Astrocyte of the cerebellum (primary cell): ENCODE data around the gene FAM237B.
A peak's percentile ranks its signal among the peaks of the same experiment; 100 is the strongest.

Experiments used
- DNase-seq: peaks from one replicate; pipeline ENCODE4 v3.0.0-alpha.2; 2011; ENCODE audit warnings: low read depth
- H3K4me3 ChIP-seq: 2 replicates; pipeline ENCODE4 v1.5.1; 2011; ENCODE audit warnings: mild to moderate bottlenecking, low read depth, low read length, moderate library complexity
- in situ Hi-C: cut with HindIII; loops from 2 replicates; pipeline ENCODE4 v1.10.0; 2017; ENCODE audit warnings: low sequenced_read_pairs
- TF ChIP-seq, protein P1 (sequence below): IDR thresholded peaks from 2 replicates; pipeline ENCODE4 v1.5.1; 2012; ENCODE audit warnings: low read length, low read depth, moderate library complexity, mild to moderate bottlenecking; ENCODE audit errors: missing control alignments

Gene FAM237B

DNA sequence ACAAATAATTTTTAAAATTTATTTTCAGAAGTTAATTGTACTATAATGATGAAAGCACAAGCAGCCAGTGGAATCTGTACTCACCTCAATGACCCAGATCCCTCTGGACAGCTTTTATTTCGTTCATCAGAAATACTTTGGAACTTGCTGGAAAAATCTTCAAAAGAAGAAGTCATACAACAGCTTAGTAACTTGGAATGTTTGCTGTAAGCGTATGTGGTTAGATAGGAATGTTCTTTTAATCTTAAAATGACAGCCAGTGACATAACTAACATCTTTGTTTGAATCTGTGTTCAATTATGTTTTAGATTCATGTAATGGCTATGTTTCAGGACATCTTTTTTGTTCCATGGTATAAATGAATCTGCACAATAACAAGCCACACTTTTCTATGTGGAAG is 49.4 kb downstream of the FAM237B start:
- TF ChIP-seq, protein P1, sequence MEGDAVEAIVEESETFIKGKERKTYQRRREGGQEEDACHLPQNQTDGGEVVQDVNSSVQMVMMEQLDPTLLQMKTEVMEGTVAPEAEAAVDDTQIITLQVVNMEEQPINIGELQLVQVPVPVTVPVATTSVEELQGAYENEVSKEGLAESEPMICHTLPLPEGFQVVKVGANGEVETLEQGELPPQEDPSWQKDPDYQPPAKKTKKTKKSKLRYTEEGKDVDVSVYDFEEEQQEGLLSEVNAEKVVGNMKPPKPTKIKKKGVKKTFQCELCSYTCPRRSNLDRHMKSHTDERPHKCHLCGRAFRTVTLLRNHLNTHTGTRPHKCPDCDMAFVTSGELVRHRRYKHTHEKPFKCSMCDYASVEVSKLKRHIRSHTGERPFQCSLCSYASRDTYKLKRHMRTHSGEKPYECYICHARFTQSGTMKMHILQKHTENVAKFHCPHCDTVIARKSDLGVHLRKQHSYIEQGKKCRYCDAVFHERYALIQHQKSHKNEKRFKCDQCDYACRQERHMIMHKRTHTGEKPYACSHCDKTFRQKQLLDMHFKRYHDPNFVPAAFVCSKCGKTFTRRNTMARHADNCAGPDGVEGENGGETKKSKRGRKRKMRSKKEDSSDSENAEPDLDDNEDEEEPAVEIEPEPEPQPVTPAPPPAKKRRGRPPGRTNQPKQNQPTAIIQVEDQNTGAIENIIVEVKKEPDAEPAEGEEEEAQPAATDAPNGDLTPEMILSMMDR = no peak
- in situ Hi-C loops = loop anchor here (25.0 kb wide), 1 partner anchor 166 kb away; no protein-coding TSS in a partner anchor
- no peak overlapping the region for H3K4me3 ChIP-seq
- DNase-seq = peak; percentile 20

DNA sequence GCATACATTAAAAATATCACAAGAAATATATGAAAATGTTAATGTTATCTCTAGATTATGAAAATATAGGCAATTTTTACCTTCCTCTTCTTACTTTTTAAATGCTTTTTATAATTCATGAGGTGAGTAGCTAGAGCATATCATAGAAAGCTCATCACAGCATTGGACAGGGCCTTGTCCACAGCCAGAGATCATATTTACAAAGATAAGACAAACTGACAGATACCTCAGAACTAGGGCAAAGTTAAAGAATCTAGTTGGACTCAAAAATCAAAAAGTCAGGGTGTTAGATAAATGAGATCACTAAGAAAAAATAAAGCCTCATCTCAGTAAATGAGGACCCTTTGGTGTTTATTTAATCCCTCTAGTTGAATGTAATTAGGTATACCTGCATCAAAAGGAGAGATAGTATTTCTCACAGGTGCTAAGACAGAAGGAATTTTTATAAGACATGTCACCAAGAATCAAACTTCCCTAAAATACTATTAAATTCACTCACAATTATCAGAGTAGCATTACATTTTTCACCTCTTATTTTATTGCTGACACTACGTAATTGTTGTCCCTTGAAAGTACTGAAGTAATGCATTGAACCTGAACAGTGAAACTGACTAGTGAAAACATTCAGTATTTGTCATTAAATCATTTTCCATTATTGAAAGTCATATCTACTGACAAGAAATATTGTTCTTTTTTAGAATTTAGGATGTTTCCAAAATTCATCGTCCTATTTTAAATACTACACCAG is 50.5 kb downstream of the FAM237B start:
- in situ Hi-C loops = loop anchor here (25.0 kb wide), 1 partner anchor 167 kb away; no protein-coding TSS in a partner anchor
- no peak overlapping the region for H3K4me3 ChIP-seq
- no peak for DNase-seq
- TF ChIP-seq, protein P1 = no peak

DNA sequence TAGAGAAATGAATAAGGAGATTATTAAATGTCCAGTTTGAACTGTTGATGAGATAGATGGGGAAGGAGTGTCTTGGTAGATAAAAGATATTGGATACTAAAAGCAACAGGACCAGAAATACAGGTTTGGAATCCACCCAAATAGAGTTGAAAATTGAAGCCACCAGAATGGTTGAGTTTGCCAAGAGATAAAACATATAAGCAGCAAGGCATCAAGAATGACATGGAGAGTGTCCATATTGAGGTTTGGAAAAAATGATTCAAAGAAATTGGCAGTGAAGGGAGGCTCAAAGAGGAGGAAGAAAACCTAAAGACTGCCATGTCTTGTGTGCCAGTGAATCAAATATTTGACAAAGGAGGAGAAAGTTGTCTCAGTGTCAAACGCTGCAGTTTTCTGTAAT is 51.9 kb downstream of the FAM237B start:
- H3K4me3 ChIP-seq = no peak overlapping the region
- TF ChIP-seq, protein P1 = no peak
- no peak for DNase-seq
- in situ Hi-C loops = loop anchor here (25.0 kb wide), 1 partner anchor 168 kb away; no protein-coding TSS in a partner anchor

DNA sequence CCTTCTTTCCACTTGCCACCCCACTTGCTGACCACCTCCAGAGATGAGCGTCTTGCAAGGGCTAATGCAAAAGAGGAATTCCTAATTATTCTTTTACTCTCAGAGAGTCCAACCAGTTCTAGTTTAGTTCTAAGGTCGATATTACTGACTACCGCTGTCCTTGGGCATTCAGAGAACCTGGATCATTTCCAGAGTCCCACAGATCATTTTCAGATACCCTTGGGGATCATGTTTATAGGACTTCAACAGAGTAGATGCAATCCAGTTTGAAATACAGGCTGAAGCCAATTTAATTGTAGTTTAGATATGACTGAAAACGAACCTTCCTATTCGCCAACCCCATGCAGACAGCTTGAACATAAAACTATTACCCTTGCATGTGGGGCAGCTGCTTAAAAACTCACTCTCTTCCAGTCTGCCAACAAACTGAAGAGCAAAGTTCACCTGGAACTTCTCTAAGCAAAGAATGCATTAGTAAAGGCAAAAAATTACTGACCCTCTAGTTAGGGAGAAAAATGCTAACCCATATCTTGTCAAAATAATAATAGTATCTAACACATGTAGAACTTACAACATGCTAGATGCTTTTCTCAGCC is 53.7 kb downstream of the FAM237B start:
- in situ Hi-C loops = loop anchor here (25.0 kb wide), 1 partner anchor 170 kb away; no protein-coding TSS in a partner anchor
- DNase-seq = no peak
- TF ChIP-seq, protein P1 = no peak
- no peak overlapping the region for H3K4me3 ChIP-seq

DNA sequence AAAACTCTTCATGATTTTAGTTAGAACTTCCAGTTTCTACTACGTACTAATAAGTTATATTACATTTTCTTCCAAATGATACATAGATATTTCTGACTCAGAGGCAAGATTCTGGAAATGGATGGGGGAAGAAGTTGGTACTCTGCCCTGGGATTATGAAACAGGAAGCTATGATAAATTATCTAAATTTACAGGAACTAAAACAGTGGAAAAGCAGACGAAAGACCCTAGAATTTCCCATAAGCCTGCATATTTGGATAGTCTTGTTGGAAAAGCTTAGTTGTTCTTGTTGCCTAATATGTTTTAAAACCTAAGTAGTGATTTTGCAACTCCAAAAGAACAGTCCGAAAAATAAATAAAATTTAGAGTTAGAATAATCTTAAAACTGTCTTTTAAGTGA is 54.3 kb downstream of the FAM237B start:
- no peak overlapping the region for H3K4me3 ChIP-seq
- TF ChIP-seq, protein P1 = no peak
- in situ Hi-C loops = loop anchor here (25.0 kb wide), 1 partner anchor 170 kb away; no protein-coding TSS in a partner anchor
- no peak for DNase-seq
